Coronary artery (tissue), 2 donors: Measurements from ENCODE around the gene HMCN2.
"Not testable (repeated sequence)": the region's sequence is repeated elsewhere in the genome, so short reads cannot be mapped to it uniquely, and the experiment has no call there.

Source experiments
- DNase-seq: peaks from one replicate; pipeline ENCODE4 v3.0.0-alpha.2; 2017; ENCODE audit warnings: low spot score
- H3K27ac ChIP-seq, 2 donors: fragments of 200-600 bp; sonication (generic); one replicate each; pipeline ENCODE4 v1.5.1; 2016 to 2019
- H3K4me3 ChIP-seq: fragments of 200-600 bp; sonication (generic); 2 replicates; pipeline ENCODE4 v1.5.1; 2016; ENCODE audit warnings: mild to moderate bottlenecking, moderate library complexity
- CTCF ChIP-seq: fragments of 200-600 bp; sonication (generic); IDR thresholded peaks from one replicate; pipeline ENCODE4 v1.5.1; 2019; ENCODE audit warnings: antibody characterized with exemption

The HMCN2 gene

GRCh38 chr9:130276955-130277354 lies 11.4 kb downstream of the HMCN2 start:
- TF ChIP-seq CTCF = no peak
- no peak overlapping the region for H3K27ac ChIP-seq
- DNase-seq = no peak
- H3K4me3 ChIP-seq = no peak overlapping the region

- DNase-seq, H3K27ac ChIP-seq, H3K4me3 ChIP-seq: not testable (repeated sequence)
These were observed 12.0 kb downstream of the HMCN2 start for GRCh38 chr9:130277525-130277924.

GRCh38 chr9:130283539-130284248 lies 18.1 kb downstream of the HMCN2 start:
- Histone ChIP-seq H3K4me3 (no peak overlapping the region), H3K27ac (no peak overlapping the region)
- TF ChIP-seq CTCF = no peak
- DNase-seq = no peak

GRCh38 chr9:130284249-130284625 lies 18.7 kb downstream of the HMCN2 start:
- H3K4me3 ChIP-seq = no peak overlapping the region
- no peak for TF ChIP-seq CTCF
- H3K27ac ChIP-seq = no peak overlapping the region
- DNase-seq = no peak

GRCh38 chr9:130284690-130285089 lies 19.1 kb downstream of the HMCN2 start:
- no peak for TF ChIP-seq CTCF
- H3K27ac ChIP-seq = no peak overlapping the region
- no peak overlapping the region for H3K4me3 ChIP-seq
- DNase-seq = no peak

GRCh38 chr9:130285271-130285670 lies 19.7 kb downstream of the HMCN2 start:
- no peak overlapping the region for H3K4me3 ChIP-seq
- H3K27ac ChIP-seq = no peak overlapping the region
- DNase-seq = no peak
- TF ChIP-seq CTCF = no peak

- TF ChIP-seq CTCF = no peak
- no peak overlapping the region for H3K27ac ChIP-seq
- no peak for DNase-seq
- H3K4me3 ChIP-seq = no peak overlapping the region
These were observed 20.7 kb downstream of the HMCN2 start for GRCh38 chr9:130286072-130286770.
